HepG2 (cell line): ENCODE results near the gene ASTN2. TPM values are rescaled to one million over a fixed set of nuclear protein-coding genes. Genes with fewer than 3 reads are reported as not detected.

Source experiments
- ATAC-seq: fragments of 200-7000 bp; cut with Tn5 transposase; 3 replicates; pipeline ENCODE4 v1.9.1; 2020; ENCODE audit warnings: mild to moderate bottlenecking, moderate library complexity
- BruUV-seq: library from RNA; stranded (reverse); fragments of 400-500 nt; replicated peaks from 2 replicates; lab custom pipeline; 2021; lab: Mats Ljungman, UMichigan
- CTCF ChIA-PET: fragments of 300-600 bp; formaldehyde crosslinking; extraction: SDS; loops from one replicate; lab custom pipeline; 2021; ENCODE audit warnings: low total read pairs, inconsistent platforms, low intra/inter-chr PET ratio; lab: Yijun Ruan, JAX
- POLR2A ChIA-PET: fragments of 350-600 bp; sonication (Branson Sonifier 250); formaldehyde crosslinking; loops from one replicate; lab custom pipeline; 2020; ENCODE audit warnings: antibody characterized with exemption, inconsistent platforms; lab: Yijun Ruan, JAX
- DNase-seq: peaks from one replicate; pipeline ENCODE4 v3.0.0-alpha.2; 2015; ENCODE audit warnings: low spot score
- FAIRE-seq: peaks from 3 replicates; lab custom pipeline; 2011; peaks lifted over from hg19 to GRCh38; lab: Jason Lieb, UNC
- H2AFZ ChIP-seq: one replicate; pipeline ENCODE4 v1.6.1; 2011; ENCODE audit warnings: low read length, inconsistent platforms
- H3K27ac ChIP-seq: fragments of 300-600 bp; 3 replicates; pipeline ENCODE4 v1.8.0; 2011; ENCODE audit warnings: mixed run types, mild to moderate bottlenecking, mixed read lengths, low read length, inconsistent platforms; ENCODE audit not compliant: insufficient read depth; ENCODE audit errors: extremely low read length
- H3K27me3 ChIP-seq, 2 experiments: fragments of 200-600 bp in 1 of 2; 2 replicates in 1 of 2; 3 replicates in 1 of 2; pipeline versions ENCODE4 v1.6.0 to v1.8.0; 2011; ENCODE audit warnings: low read length in 2 of 2, mild to moderate bottlenecking in 2 of 2, moderate library complexity in 2 of 2, inconsistent platforms in 1 of 2; ENCODE audit not compliant: insufficient read depth in 2 of 2, control insufficient read depth in 1 of 2
- H3K36me3 ChIP-seq, 2 experiments: fragments of 200-600 bp in 1 of 2; replicated peaks in 1 of 2; 2 replicates in 1 of 2; 3 replicates in 1 of 2; pipeline versions ENCODE4 v1.5.1 to v1.8.0; 2011; ENCODE audit warnings: low read length in 2 of 2, inconsistent platforms in 1 of 2; ENCODE audit not compliant: insufficient read depth in 2 of 2, control insufficient read depth in 1 of 2
- H3K4me1 ChIP-seq: 2 replicates; pipeline ENCODE4 v1.5.1; 2012; ENCODE audit warnings: low read length, inconsistent platforms; ENCODE audit not compliant: insufficient read depth
- H3K4me2 ChIP-seq: 2 replicates; pipeline ENCODE4 v1.6.0; 2011; ENCODE audit warnings: low read depth, low read length, inconsistent platforms
- H3K4me3 ChIP-seq, 3 experiments: fragments of 200-600 bp in 1 of 3; sonication (generic), shearing (Covaris generic) in 1 of 3; replicated peaks in 1 of 3; 2 replicates each; pipeline ENCODE4 v1.5.1; 2011 to 2016; ENCODE audit warnings: low read length in 3 of 3, inconsistent platforms in 2 of 3, low read depth in 2 of 3, mild to moderate bottlenecking in 2 of 3, control low read depth in 1 of 3, mixed read lengths in 1 of 3; ENCODE audit not compliant: insufficient read depth in 1 of 3
- H3K79me2 ChIP-seq: one replicate; pipeline ENCODE4 v1.6.1; 2011; ENCODE audit warnings: low read length, inconsistent platforms; ENCODE audit not compliant: insufficient read depth
- H3K9ac ChIP-seq: 2 replicates; pipeline ENCODE4 v1.6.0; 2011; ENCODE audit warnings: mild to moderate bottlenecking, low read depth, low read length, inconsistent platforms; ENCODE audit not compliant: insufficient read depth
- H3K9me3 ChIP-seq: 2 replicates; pipeline ENCODE4 v1.5.1; 2012; ENCODE audit warnings: mild to moderate bottlenecking, low read length
- H4K20me1 ChIP-seq: 2 replicates; pipeline ENCODE4 v1.6.0; 2011; ENCODE audit warnings: inconsistent platforms, mild to moderate bottlenecking, low read length, moderate library complexity; ENCODE audit not compliant: insufficient read depth
- HOXD1 ChIP-seq: sonication (generic); formaldehyde crosslinking; IDR thresholded peaks from 2 replicates; pipeline ENCODE4 v1.5.0; 2020; ENCODE audit warnings: missing genetic modification reagents
- IRX3 ChIP-seq: sonication (generic); formaldehyde crosslinking; IDR thresholded peaks from 2 replicates; pipeline ENCODE4 v1.8.1; 2023; ENCODE audit warnings: mild to moderate bottlenecking, low read depth, missing genetic modification reagents, borderline replicate concordance
- PRPF4 ChIP-seq: fragments of 200-400 bp; formaldehyde crosslinking; IDR thresholded peaks from 2 replicates; pipeline ENCODE4 v1.6.1; 2016; ENCODE audit warnings: low read length, low read depth; ENCODE audit not compliant: poor library complexity, severe bottlenecking
- SNAI1 ChIP-seq: sonication (generic); formaldehyde crosslinking; IDR thresholded peaks from 2 replicates; pipeline ENCODE4 v1.5.0; 2020; ENCODE audit warnings: mild to moderate bottlenecking, missing genetic modification reagents, borderline replicate concordance
- ZFP36L2 ChIP-seq: sonication (generic); formaldehyde crosslinking; IDR thresholded peaks from 2 replicates; pipeline ENCODE4 v1.4.0; 2020; ENCODE audit warnings: missing genetic modification reagents
- ZNF567 ChIP-seq: sonication (generic); formaldehyde crosslinking; IDR thresholded peaks from 2 replicates; pipeline ENCODE4 v1.8.1; 2023; ENCODE audit warnings: mild to moderate bottlenecking, missing genetic modification reagents, borderline replicate concordance
- ZSCAN20 ChIP-seq: sonication (generic); formaldehyde crosslinking; IDR thresholded peaks from 2 replicates; pipeline ENCODE4 v1.4.0; 2020; ENCODE audit warnings: missing genetic modification reagents, mild to moderate bottlenecking, borderline replicate concordance
- WGBS: methylation state at CpG from one replicate; pipeline ENCODE4 v1.1.6; 2017; ENCODE audit warnings: low lambda C conversion rate; 5-methylcytosine and 5-hydroxymethylcytosine counted together
- in situ Hi-C: cut with HindIII; loops from 2 replicates; pipeline ENCODE4 v1.10.0; 2017; ENCODE audit warnings: low pct_unique_long_range_greater_than_20kb; ENCODE audit not compliant: extremely low pct_ligation_motif_present
- intact Hi-C: fragments of 100-400 bp; cut with micrococcal nuclease; formaldehyde crosslinking; loops from one replicate; pipeline ENCODE4 v1.10.0; 2022; ENCODE audit not compliant: unreplicated experiment
- polyA plus RNA-seq, 8 experiments: library from polyadenylated mRNA; depleted of rRNA in 3 of 8; stranded (reverse) in 7 of 8; unstranded in 1 of 8; fragments of >200 nt; fragmentation: Illumina TruSeq in 4 of 8; extraction: Trizol in 4 of 8; gene quantifications; 2 replicates each; pipeline versions ENCODE4 v1.2.1 to v1.2.3, GENCODE V29; 2011 to 2016; ENCODE audit warnings: low read depth in 4 of 8, missing spikeins in 1 of 8, mixed read lengths in 1 of 8; ENCODE audit not compliant: insufficient read depth in 1 of 8
- total RNA-seq, 5 experiments: library from RNA; depleted of rRNA; stranded (reverse); fragments of >200 nt; fragmentation: Illumina TruSeq; extraction: Trizol; gene quantifications; 2 replicates each; pipeline ENCODE4 v1.2.3, GENCODE V29; 2016; ENCODE audit warnings: low read depth in 1 of 5
- TF ChIP-seq, protein P1 (sequence below): sonication (generic); formaldehyde crosslinking; IDR thresholded peaks from 2 replicates; pipeline ENCODE4 v1.8.0; 2022; ENCODE audit warnings: missing genetic modification reagents, low read depth, mild to moderate bottlenecking, borderline replicate concordance
- TF ChIP-seq, protein P2 (sequence below): IDR thresholded peaks from 2 replicates; pipeline ENCODE4 v1.6.1; 2016
- TF ChIP-seq, protein P3 (sequence below): sonication (generic); formaldehyde crosslinking; IDR thresholded peaks from 2 replicates; pipeline ENCODE4 v1.4.0; 2020; ENCODE audit warnings: missing genetic modification reagents
- TF ChIP-seq, protein P4 (sequence below): IDR thresholded peaks from 2 replicates; pipeline ENCODE4 v1.6.1; 2018; ENCODE audit warnings: missing genetic modification reagents, mild to moderate bottlenecking, missing compliant biosample characterization
- TF ChIP-seq, protein P5 (sequence below): sonication (generic); formaldehyde crosslinking; IDR thresholded peaks from 2 replicates; pipeline ENCODE4 v1.5.0; 2020; ENCODE audit warnings: mild to moderate bottlenecking, missing genetic modification reagents, borderline replicate concordance

ASTN2 gene
- total and polyA plus RNA-seq, 2 of the 13 experiments (the other 11 are each of a cell fraction or from before 2014, with no cell fraction given): 5.2 to 13.5 TPM

DNA sequence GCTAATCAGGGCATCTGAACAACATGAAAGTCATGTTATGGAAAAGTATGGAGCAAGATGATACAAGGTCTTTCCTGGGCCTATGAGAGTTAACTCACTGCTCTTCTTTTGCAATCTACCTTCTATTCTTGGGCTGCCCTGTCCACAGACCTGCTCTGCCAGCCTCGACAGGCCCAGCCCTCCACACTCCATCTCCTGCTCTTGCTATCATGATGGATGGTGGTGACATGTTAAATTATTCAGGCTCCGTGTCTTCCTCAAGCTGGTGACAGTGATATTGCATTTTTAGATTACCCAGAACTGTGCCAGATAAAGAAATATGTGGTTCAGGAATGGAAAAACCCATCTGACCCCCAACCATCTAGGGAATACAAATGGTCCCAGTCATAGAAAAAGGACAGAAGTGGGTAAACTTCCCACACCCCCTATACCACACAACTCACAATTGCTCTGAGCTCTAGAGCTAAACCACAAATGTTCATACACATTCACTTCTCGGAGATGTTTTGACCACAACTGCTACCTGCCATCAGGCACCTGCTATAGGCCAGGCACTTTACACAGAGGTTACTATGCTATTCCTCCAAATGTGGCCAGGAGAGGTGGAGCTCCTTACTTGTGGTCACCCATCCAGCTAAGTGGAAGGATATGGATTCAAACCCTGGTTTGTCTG is 311.3 kb downstream of the ASTN2 start:
- intact Hi-C loops (no loop called here), in situ Hi-C loops (no loop called here)
- TF ChIP-seq IRX3 (no peak), ZFP36L2 (no peak), PRPF4 (no peak), SNAI1 (CRISPR knock-in tag) (no peak), HOXD1 (no peak), ZSCAN20 (CRISPR knock-in tag) (no peak), ZNF567 (CRISPR knock-in tag) (no peak)
- TF ChIP-seq, protein P1, sequence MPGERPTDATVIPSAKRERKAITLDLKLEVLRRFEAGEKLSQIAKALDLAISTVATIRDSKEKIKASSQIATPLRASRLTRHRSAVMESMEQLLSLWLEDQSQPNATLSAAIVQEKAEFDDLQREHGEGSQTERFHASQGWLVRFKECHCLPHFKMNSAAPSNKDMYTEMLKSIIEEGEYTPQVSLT (CRISPR knock-in tag): no peak
- TF ChIP-seq, protein P2, sequence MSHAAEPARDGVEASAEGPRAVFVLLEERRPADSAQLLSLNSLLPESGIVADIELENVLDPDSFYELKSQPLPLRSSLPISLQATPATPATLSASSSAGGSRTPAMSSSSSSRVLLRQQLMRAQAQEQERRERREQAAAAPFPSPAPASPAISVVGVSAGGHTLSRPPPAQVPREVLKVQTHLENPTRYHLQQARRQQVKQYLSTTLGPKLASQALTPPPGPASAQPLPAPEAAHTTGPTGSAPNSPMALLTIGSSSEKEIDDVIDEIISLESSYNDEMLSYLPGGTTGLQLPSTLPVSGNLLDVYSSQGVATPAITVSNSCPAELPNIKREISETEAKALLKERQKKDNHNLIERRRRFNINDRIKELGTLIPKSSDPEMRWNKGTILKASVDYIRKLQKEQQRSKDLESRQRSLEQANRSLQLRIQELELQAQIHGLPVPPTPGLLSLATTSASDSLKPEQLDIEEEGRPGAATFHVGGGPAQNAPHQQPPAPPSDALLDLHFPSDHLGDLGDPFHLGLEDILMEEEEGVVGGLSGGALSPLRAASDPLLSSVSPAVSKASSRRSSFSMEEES: no peak
- TF ChIP-seq, protein P3, sequence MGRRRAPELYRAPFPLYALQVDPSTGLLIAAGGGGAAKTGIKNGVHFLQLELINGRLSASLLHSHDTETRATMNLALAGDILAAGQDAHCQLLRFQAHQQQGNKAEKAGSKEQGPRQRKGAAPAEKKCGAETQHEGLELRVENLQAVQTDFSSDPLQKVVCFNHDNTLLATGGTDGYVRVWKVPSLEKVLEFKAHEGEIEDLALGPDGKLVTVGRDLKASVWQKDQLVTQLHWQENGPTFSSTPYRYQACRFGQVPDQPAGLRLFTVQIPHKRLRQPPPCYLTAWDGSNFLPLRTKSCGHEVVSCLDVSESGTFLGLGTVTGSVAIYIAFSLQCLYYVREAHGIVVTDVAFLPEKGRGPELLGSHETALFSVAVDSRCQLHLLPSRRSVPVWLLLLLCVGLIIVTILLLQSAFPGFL: no peak
- TF ChIP-seq, protein P4, sequence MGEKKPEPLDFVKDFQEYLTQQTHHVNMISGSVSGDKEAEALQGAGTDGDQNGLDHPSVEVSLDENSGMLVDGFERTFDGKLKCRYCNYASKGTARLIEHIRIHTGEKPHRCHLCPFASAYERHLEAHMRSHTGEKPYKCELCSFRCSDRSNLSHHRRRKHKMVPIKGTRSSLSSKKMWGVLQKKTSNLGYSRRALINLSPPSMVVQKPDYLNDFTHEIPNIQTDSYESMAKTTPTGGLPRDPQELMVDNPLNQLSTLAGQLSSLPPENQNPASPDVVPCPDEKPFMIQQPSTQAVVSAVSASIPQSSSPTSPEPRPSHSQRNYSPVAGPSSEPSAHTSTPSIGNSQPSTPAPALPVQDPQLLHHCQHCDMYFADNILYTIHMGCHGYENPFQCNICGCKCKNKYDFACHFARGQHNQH (CRISPR knock-in tag): no peak
- TF ChIP-seq, protein P5, sequence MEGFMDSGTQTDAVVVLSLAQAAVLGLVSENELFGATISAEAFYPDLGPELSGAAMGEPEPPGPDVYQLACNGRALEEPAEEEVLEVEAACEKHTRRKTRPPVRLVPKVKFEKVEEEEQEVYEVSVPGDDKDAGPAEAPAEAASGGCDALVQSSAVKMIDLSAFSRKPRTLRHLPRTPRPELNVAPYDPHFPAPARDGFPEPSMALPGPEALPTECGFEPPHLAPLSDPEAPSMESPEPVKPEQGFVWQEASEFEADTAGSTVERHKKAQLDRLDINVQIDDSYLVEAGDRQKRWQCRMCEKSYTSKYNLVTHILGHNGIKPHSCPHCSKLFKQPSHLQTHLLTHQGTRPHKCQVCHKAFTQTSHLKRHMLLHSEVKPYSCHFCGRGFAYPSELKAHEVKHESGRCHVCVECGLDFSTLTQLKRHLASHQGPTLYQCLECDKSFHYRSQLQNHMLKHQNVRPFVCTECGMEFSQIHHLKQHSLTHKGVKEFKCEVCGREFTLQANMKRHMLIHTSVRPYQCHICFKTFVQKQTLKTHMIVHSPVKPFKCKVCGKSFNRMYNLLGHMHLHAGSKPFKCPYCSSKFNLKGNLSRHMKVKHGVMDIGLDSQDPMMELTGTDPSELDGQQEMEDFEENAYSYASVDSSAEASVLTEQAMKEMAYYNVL (CRISPR knock-in tag): no peak
- ATAC-seq (no peak), DNase-seq (no peak), FAIRE-seq (no peak)
- ChIA-PET POLR2A (no interaction called here), CTCF (no interaction called here)
- BruUV-seq: no TSS peak
- Histone ChIP-seq H3K4me2 (no peak overlapping the region), H3K9ac (no peak overlapping the region), H3K79me2 (no peaks in the 10 kb centered on the region), H3K27me3 (no peaks in the 10 kb centered on the region), H4K20me1 (no peaks in the 10 kb centered on the region), H3K9me3 (no peaks in the 10 kb centered on the region), H3K4me3 (no peak overlapping the region), H2AFZ (no peak overlapping the region), H3K36me3 (no peaks in the 10 kb centered on the region), H3K4me1 (no peaks in the 10 kb centered on the region), H3K27ac (no peak overlapping the region)
- 0% methylated on average over 3 of the region's 3 CpGs for WGBS
